Astrocyte of the cerebellum (primary cell): ENCODE results near the gene CHRDL2.

Experiments
- DNase-seq: peaks from one replicate; pipeline ENCODE4 v3.0.0-alpha.2; 2011; ENCODE audit warnings: low read depth
- H3K4me3 ChIP-seq: 2 replicates; pipeline ENCODE4 v1.5.1; 2011; ENCODE audit warnings: mild to moderate bottlenecking, low read depth, low read length, moderate library complexity
- in situ Hi-C: cut with HindIII; loops from 2 replicates; pipeline ENCODE4 v1.10.0; 2017; ENCODE audit warnings: low sequenced_read_pairs
- TF ChIP-seq, protein P1 (sequence below): IDR thresholded peaks from 2 replicates; pipeline ENCODE4 v1.5.1; 2012; ENCODE audit warnings: low read length, low read depth, moderate library complexity, mild to moderate bottlenecking; ENCODE audit errors: missing control alignments

The CHRDL2 gene

GRCh38 chr11:74725701-74726100, 5.5 kb downstream of the CHRDL2 start:
- in situ Hi-C loops, result loop anchor here (5.0 kb wide), 1 partner anchor 108 kb away; no protein-coding TSS in a partner anchor
- DNase-seq, result no peak
- TF ChIP-seq, protein P1, sequence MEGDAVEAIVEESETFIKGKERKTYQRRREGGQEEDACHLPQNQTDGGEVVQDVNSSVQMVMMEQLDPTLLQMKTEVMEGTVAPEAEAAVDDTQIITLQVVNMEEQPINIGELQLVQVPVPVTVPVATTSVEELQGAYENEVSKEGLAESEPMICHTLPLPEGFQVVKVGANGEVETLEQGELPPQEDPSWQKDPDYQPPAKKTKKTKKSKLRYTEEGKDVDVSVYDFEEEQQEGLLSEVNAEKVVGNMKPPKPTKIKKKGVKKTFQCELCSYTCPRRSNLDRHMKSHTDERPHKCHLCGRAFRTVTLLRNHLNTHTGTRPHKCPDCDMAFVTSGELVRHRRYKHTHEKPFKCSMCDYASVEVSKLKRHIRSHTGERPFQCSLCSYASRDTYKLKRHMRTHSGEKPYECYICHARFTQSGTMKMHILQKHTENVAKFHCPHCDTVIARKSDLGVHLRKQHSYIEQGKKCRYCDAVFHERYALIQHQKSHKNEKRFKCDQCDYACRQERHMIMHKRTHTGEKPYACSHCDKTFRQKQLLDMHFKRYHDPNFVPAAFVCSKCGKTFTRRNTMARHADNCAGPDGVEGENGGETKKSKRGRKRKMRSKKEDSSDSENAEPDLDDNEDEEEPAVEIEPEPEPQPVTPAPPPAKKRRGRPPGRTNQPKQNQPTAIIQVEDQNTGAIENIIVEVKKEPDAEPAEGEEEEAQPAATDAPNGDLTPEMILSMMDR, result no peak
- no peak overlapping the region for H3K4me3 ChIP-seq

GRCh38 chr11:74723511-74723910, 7.7 kb downstream of the CHRDL2 start:
- TF ChIP-seq, protein P1, result no peak
- H3K4me3 ChIP-seq, result no peak overlapping the region
- DNase-seq, result no peak
- in situ Hi-C loops, result no loop called here

- TF ChIP-seq, protein P1, result no peak
- H3K4me3 ChIP-seq, result no peak overlapping the region
- DNase-seq, result no peak
- in situ Hi-C loops, result no loop called here
Observed at GRCh38 chr11:74721479-74721835, 9.8 kb downstream of the CHRDL2 start.

DNA sequence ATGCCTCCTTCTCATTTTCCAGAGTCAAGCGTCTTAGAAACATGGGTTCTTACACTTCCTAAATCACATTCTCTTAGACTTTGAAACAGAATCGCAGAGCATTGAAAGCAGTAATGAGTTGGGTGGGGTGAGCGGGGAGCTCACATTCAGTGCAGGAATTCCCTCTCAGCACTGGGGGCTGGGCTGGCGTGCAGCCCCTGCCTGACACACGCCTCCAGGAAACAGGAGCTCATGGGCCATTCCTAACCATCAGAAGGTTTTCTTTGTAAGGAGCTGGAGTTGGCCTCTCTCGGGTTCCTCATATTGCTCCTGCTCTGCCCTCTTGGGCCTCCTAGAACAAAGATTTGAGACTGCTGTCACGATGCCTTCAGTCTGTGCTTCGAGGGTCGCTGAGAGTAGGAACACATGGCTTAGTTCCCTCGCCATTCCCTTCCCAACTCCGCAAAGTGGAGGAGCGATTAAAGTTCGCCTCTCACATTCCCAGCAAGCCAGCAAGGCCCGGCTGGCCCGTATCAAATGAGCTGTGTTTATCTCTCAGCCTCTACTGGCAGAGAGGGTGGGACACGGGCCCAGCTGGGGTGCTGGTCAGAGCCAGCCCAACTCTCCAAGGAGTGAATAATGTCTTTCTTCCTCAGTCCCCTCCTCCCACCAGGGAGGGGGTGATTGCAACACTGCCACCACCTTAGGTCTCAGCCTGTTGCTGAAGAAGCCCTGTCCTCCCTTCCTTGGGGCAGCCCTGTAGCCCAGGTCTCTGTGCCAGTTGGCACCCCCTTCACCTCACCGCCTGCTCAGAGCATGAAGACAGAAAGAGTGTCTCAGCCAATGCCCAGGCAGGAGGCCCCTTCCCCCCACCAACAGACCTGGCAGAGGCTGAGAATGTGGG, 10.4 kb downstream of the CHRDL2 start:
- TF ChIP-seq, protein P1, result no peak
- in situ Hi-C loops, result no loop called here
- H3K4me3 ChIP-seq, result no peak overlapping the region
- no peak for DNase-seq

DNA sequence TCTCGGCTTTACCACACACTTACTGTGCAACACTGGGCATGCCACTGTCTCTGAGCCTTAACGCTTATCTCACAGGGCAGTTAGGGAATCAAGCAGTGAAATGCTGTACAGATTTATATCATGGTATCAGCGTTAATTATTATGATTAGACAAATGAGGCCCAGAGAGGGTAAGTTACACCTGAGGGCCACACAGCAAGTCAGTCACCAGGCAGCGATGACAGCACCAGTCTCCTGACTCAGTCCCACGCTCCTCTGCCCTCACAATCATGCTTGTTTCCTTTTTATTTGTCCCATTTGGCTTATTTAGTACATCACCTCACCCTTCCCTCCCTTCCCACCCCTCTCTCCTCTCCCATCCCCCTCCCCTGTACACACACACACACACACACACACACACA, 12.2 kb downstream of the CHRDL2 start:
- H3K4me3 ChIP-seq, result no peak overlapping the region
- TF ChIP-seq, protein P1, result no peak
- DNase-seq, result no peak
- in situ Hi-C loops, result no loop called here

- DNase-seq, result no peak
- in situ Hi-C loops, result no loop called here
- no peak overlapping the region for H3K4me3 ChIP-seq
- TF ChIP-seq, protein P1, result no peak
Observed at GRCh38 chr11:74717221-74717969, 13.8 kb downstream of the CHRDL2 start.
